Measurements from ENCODE around the gene TRABD2B.

DNA sequence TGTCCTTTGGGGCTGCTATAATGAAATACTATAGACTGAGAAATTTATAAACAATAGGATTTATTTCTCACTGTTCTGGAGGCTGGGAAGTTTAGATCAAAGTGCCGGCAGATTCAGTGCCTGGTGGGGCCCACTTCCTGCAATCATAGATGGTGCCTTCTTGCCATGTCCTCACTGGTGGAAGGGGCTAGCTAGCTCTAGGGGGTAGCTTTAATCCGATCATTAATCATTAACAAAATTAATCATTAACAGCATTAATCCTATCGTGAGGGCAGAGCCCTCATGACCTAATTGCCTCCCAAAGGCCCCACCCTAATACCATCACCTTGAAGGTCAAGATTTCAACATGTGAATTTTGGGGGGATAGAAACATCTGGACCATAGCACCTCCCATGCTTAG lies 124.3 kb downstream of the TRABD2B start:
- TF ChIP-seq, protein P1, sequence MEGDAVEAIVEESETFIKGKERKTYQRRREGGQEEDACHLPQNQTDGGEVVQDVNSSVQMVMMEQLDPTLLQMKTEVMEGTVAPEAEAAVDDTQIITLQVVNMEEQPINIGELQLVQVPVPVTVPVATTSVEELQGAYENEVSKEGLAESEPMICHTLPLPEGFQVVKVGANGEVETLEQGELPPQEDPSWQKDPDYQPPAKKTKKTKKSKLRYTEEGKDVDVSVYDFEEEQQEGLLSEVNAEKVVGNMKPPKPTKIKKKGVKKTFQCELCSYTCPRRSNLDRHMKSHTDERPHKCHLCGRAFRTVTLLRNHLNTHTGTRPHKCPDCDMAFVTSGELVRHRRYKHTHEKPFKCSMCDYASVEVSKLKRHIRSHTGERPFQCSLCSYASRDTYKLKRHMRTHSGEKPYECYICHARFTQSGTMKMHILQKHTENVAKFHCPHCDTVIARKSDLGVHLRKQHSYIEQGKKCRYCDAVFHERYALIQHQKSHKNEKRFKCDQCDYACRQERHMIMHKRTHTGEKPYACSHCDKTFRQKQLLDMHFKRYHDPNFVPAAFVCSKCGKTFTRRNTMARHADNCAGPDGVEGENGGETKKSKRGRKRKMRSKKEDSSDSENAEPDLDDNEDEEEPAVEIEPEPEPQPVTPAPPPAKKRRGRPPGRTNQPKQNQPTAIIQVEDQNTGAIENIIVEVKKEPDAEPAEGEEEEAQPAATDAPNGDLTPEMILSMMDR (IDR thresholded peaks at IDR 0.05) = no peak
- TF ChIP-seq POLR2AphosphoS5 (IDR thresholded peaks at IDR 0.05) = no peak

Measured in upper lobe of left lung (tissue), 4 donors.